K562 (cell line): ENCODE results near the gene BRWD1. TPM values are rescaled to one million over a fixed set of nuclear protein-coding genes. Genes with fewer than 3 reads are reported as not detected.

Experiments used
- ATAC-seq: fragments of 200-7000 bp; cut with Tn5 transposase; 3 replicates; pipeline ENCODE4 v1.9.1; 2020; ENCODE audit warnings: moderate library complexity
- BruUV-seq: library from RNA; stranded (reverse); fragments of 400-500 nt; replicated peaks from 2 replicates; lab custom pipeline; 2021; lab: Mats Ljungman, UMichigan
- CTCF ChIA-PET: fragments of 300-600 bp; formaldehyde crosslinking; extraction: SDS; loops from one replicate; lab custom pipeline; 2021; ENCODE audit warnings: low intra/inter-chr PET ratio; lab: Yijun Ruan, JAX
- POLR2A ChIA-PET: fragments of 300-600, 350-650 bp; sonication (Branson Sonifier 250); formaldehyde crosslinking; extraction: SDS; loops from one replicate; lab custom pipeline; 2021; ENCODE audit warnings: antibody characterized with exemption, inconsistent platforms; lab: Yijun Ruan, JAX
- DNase-seq, 4 experiments: peaks; one replicate each; pipeline versions ENCODE4 v3.0.0 to v3.0.0-alpha.2; 2011 to 2018; ENCODE audit warnings: low spot score in 3 of 4, mixed read lengths in 3 of 4; ENCODE audit errors: extremely low read depth in 1 of 4
- FAIRE-seq: peaks from 2 replicates; lab custom pipeline; 2011; peaks lifted over from hg19 to GRCh38; lab: Jason Lieb, UNC
- H2AFZ ChIP-seq: 2 replicates; pipeline ENCODE4 v1.6.0; 2011; ENCODE audit warnings: low read depth, low read length, control low read depth, inconsistent platforms
- H3K27ac ChIP-seq: fragments of 200-600 bp; 3 replicates; pipeline ENCODE4 v1.8.0; 2011; ENCODE audit warnings: low read depth, mild to moderate bottlenecking, control low read depth, inconsistent platforms, low read length, moderate library complexity, mixed read lengths; ENCODE audit errors: extremely low read depth
- H3K27me3 ChIP-seq, 2 experiments: fragments of 300-600 bp in 1 of 2; 2 replicates in 1 of 2; 3 replicates in 1 of 2; pipeline versions ENCODE4 v1.6.0 to v1.8.0; 2011; ENCODE audit warnings: inconsistent platforms in 2 of 2, low read length in 2 of 2, mild to moderate bottlenecking in 1 of 2, mixed read lengths in 1 of 2, moderate library complexity in 1 of 2; ENCODE audit not compliant: control insufficient read depth in 2 of 2, insufficient read depth in 2 of 2
- H3K36me3 ChIP-seq: fragments of 300-600 bp; 3 replicates; pipeline ENCODE4 v1.8.0; 2011; ENCODE audit warnings: mild to moderate bottlenecking, low read length, inconsistent platforms; ENCODE audit not compliant: control insufficient read depth, insufficient read depth
- H3K4me1 ChIP-seq, 2 experiments: fragments of 200-600 bp in 1 of 2; replicated peaks in 1 of 2; 2 replicates in 1 of 2; 3 replicates in 1 of 2; pipeline versions ENCODE4 v1.5.1 to v1.8.0; 2011; ENCODE audit warnings: inconsistent platforms in 2 of 2, low read length in 2 of 2, mild to moderate bottlenecking in 1 of 2, mixed read lengths in 1 of 2, moderate library complexity in 1 of 2; ENCODE audit not compliant: control insufficient read depth in 2 of 2, insufficient read depth in 2 of 2
- H3K4me2 ChIP-seq: 2 replicates; pipeline ENCODE4 v1.6.1; 2011; ENCODE audit warnings: low read length, control low read depth, inconsistent platforms, mixed read lengths; ENCODE audit not compliant: insufficient read depth
- H3K4me3 ChIP-seq: fragments of 200-600 bp; sonication (generic), shearing (Covaris generic); 2 replicates; pipeline ENCODE4 v1.5.1; 2016; ENCODE audit warnings: control low read depth, inconsistent platforms
- H3K79me2 ChIP-seq: fragments of 200-600 bp; 3 replicates; pipeline ENCODE4 v1.8.0; 2011; ENCODE audit warnings: low read length, inconsistent platforms; ENCODE audit not compliant: control insufficient read depth, insufficient read depth
- H3K9ac ChIP-seq, 2 experiments: 2 replicates each; pipeline versions ENCODE4 v1.6.0 to v1.6.1; 2011; ENCODE audit warnings: low read depth in 2 of 2, low read length in 2 of 2, control low read depth in 1 of 2, inconsistent platforms in 1 of 2, mild to moderate bottlenecking in 1 of 2, mixed read lengths in 1 of 2; ENCODE audit not compliant: insufficient read depth in 1 of 2
- H3K9me1 ChIP-seq: one replicate; pipeline ENCODE4 v1.6.0; 2011; ENCODE audit warnings: inconsistent platforms, mild to moderate bottlenecking, low read length, moderate library complexity; ENCODE audit not compliant: control insufficient read depth, insufficient read depth
- H3K9me3 ChIP-seq: replicated peaks from 2 replicates; pipeline ENCODE4 v1.5.1; 2011; ENCODE audit warnings: low read depth, low read length, inconsistent platforms; ENCODE audit not compliant: control insufficient read depth, insufficient read depth
- H4K20me1 ChIP-seq: replicated peaks from 2 replicates; pipeline ENCODE4 v1.6.1; 2011; ENCODE audit warnings: low read length, inconsistent platforms, mixed read lengths; ENCODE audit not compliant: control insufficient read depth, insufficient read depth
- BRCA1 ChIP-seq, 2 experiments: fragments of 450-650 bp in 1 of 2; sonication (generic) in 1 of 2; formaldehyde crosslinking in 1 of 2; IDR thresholded peaks; 2 replicates each; pipeline versions ENCODE4 v1.5.0 to v1.6.1; 2017 to 2020; ENCODE audit warnings: mild to moderate bottlenecking in 1 of 2, missing genetic modification reagents in 1 of 2
- CBX3 ChIP-seq, 2 experiments: IDR thresholded peaks; 1 replicate in 1 of 2; 2 replicates in 1 of 2; pipeline ENCODE4 v1.6.1; 2012; ENCODE audit warnings: inconsistent platforms in 2 of 2, low read length in 2 of 2, borderline replicate concordance in 1 of 2, control low read depth in 1 of 2
- CC2D1A ChIP-seq: fragments of 450-650 bp; IDR thresholded peaks from 2 replicates; pipeline ENCODE4 v1.6.1; 2017; ENCODE audit warnings: mild to moderate bottlenecking
- HDAC1 ChIP-seq, 2 experiments: fragments of 450-650 bp; IDR thresholded peaks; 2 replicates each; pipeline ENCODE4 v1.6.1; 2016 to 2017; ENCODE audit warnings: inconsistent platforms in 1 of 2, mild to moderate bottlenecking in 1 of 2, moderate library complexity in 1 of 2
- LARP7 ChIP-seq: fragments of 450-650 bp; IDR thresholded peaks from 2 replicates; pipeline ENCODE4 v1.6.1; 2016
- NBN ChIP-seq: fragments of 450-650 bp; IDR thresholded peaks from 2 replicates; pipeline ENCODE4 v1.6.1; 2016; ENCODE audit warnings: low read depth, mild to moderate bottlenecking
- NCOA2 ChIP-seq, 2 experiments: fragments of 450-650 bp; IDR thresholded peaks; 2 replicates each; pipeline ENCODE4 v1.6.1; 2018; ENCODE audit warnings: mild to moderate bottlenecking in 2 of 2, moderate library complexity in 1 of 2; ENCODE audit not compliant: partially characterized antibody in 2 of 2
- RNF2 ChIP-seq: sonication (generic); IDR thresholded peaks from 2 replicates; pipeline ENCODE4 v1.6.1; 2016
- SMARCA4 ChIP-seq: fragments of 450-650 bp; IDR thresholded peaks from 2 replicates; pipeline ENCODE4 v1.6.1; 2016
- SUPT5H ChIP-seq: fragments of 450-650 bp; IDR thresholded peaks from 2 replicates; pipeline ENCODE4 v1.6.1; 2016
- YBX1 ChIP-seq: fragments of 450-650 bp; IDR thresholded peaks from 2 replicates; pipeline ENCODE4 v1.7.1; 2016; ENCODE audit warnings: mild to moderate bottlenecking
- ZC3H8 ChIP-seq: fragments of 450-650 bp; IDR thresholded peaks from 2 replicates; pipeline ENCODE4 v1.6.1; 2017
- ZNF12 ChIP-seq: sonication (generic); formaldehyde crosslinking; IDR thresholded peaks from 2 replicates; pipeline ENCODE4 v1.4.0; 2020; ENCODE audit warnings: mild to moderate bottlenecking, missing genetic modification reagents
- ZNF24 ChIP-seq: fragments of 450-650 bp; IDR thresholded peaks from 2 replicates; pipeline ENCODE4 v1.6.1; 2016
- ZSCAN29 ChIP-seq: fragments of 450-650 bp; IDR thresholded peaks from 2 replicates; pipeline ENCODE4 v1.6.1; 2017
- WGBS: fragments of 100-300 bp; shearing (Covaris generic); methylation state at CpG from one replicate; pipeline ENCODE4 v1.1.6; 2016; ENCODE audit warnings: low coverage, mixed read lengths; ENCODE audit not compliant: insufficient coverage; ENCODE audit errors: missing lambda C conversion rate; 5-methylcytosine and 5-hydroxymethylcytosine counted together
- in situ Hi-C: fragments of 300-500 bp; cut with MboI; formaldehyde crosslinking; loops from 4 replicates; pipeline ENCODE4 v1.15.0; 2018; ENCODE audit warnings: inconsistent platforms, mixed read lengths
- intact Hi-C: fragments of 100-400 bp; cut with micrococcal nuclease; formaldehyde crosslinking; loops from 2 replicates; pipeline ENCODE4 v1.14.2; 2022
- polyA plus RNA-seq, 8 experiments: library from polyadenylated mRNA; depleted of rRNA in 4 of 8; stranded (reverse) in 5 of 8; unstranded in 3 of 8; fragments of >200 nt; fragmentation: Nextera tagmentation in 2 of 8; fragmentation: Illumina TruSeq in 1 of 8; extraction: Ambion mirVana in 2 of 8; extraction: Trizol in 1 of 8; gene quantifications; 2 replicates each; pipeline versions ENCODE4 v1.2.1 to v1.2.3, GENCODE V29; 2011 to 2014; ENCODE audit warnings: inconsistent platforms in 1 of 8, missing spikeins in 1 of 8
- total RNA-seq, 7 experiments: library from RNA; depleted of rRNA in 6 of 7; stranded (reverse); fragments of >200 nt in 6 of 7; fragmentation: Illumina TruSeq in 2 of 7; extraction: Trizol in 2 of 7; gene quantifications; 2 replicates each; pipeline versions ENCODE4 v1.2.1 to v1.2.3, GENCODE V29; 2011 to 2021; ENCODE audit warnings: low replicate concordance in 1 of 7
- TF ChIP-seq, protein P1 (sequence below), 2 experiments: IDR thresholded peaks; 2 replicates each; pipeline ENCODE4 v1.6.1; 2012; ENCODE audit warnings: improper control_type of control experiment in 2 of 2, low read depth in 2 of 2, low read length in 2 of 2, borderline replicate concordance in 1 of 2
- TF ChIP-seq, protein P2 (sequence below): fragments of 450-650 bp; IDR thresholded peaks from 2 replicates; pipeline ENCODE4 v1.6.1; 2017; ENCODE audit warnings: antibody characterized with exemption
- TF ChIP-seq, protein P3 (sequence below): fragments of 250-450 bp; sonication (Bioruptor Pico); IDR thresholded peaks from 2 replicates; pipeline ENCODE4 v1.9.0; 2021; ENCODE audit warnings: mild to moderate bottlenecking, inconsistent platforms

Gene BRWD1
- total and polyA plus RNA-seq, 9 of the 15 experiments (the other 6 are each of a cell fraction or from before 2014, with no cell fraction given): 10.1 to 60.2 (median 34.1) TPM

DNA sequence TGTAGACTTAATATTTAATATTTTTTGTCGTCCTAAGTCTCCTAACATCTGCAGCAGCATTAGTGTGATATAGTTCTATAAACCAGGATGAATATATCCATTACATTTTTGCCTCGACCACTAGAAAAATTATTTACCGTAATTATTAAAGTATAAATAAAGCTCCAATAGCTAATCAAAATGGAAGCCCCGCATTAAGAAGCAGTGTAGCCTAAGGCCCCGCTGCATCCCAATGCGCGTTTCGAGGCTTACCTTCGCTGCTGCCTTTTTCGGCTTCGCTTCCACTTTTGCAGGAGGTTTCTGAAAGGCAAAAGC is 34.6 kb upstream of the BRWD1 start (continued):
- TF ChIP-seq SUPT5H (0 out of 2 replicates have a peak, but pooled peaks have one; percentile 11), RNF2 (no peak), SMARCA4 (0 out of 2 replicates have a peak, but pooled peaks have one; percentile 12)
- TF ChIP-seq, all 486 proteins: peak for 10

DNA sequence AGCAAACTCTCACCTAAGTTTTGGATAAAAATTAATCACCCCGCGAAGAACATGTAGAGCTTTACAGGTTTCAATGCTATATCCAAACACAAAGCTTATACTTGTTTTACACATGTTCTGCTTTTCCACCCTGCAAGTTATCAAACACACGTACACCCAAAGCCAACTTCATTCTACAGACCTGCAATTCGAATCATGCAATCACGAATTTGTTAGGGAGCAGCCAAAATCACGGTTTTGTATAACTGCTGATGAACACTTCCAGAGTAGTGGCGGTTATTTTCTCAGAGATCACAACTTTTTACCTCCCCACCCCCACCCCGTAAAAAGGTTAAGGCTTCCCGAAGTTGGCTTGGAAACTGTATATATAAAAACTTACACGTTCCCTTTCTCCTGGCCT is 34.1 kb upstream of the BRWD1 start:
- BruUV-seq: no TSS peak
- Histone ChIP-seq H3K4me2 (peak overlapping the region; percentile 90), H3K4me1 (peaks cover 5 to 30% of the 10 kb centered on the region in 2 experiments), H3K9me1 (peaks cover 7% of the 10 kb centered on the region), H3K4me3 (peak overlapping the region; percentile 81), H3K79me2 (peaks cover 66% of the 10 kb centered on the region), H4K20me1 (peaks cover 11% of the 10 kb centered on the region), H3K27ac (peak overlapping the region; percentile 85), H3K9ac (peak overlapping the region; percentile 63 to 94; a peak in 3 of 4 replicates), H3K36me3 (peaks cover 53% of the 10 kb centered on the region), H2AFZ (no peak overlapping the region), H3K27me3 (no peaks in the 10 kb centered on the region), H3K9me3 (no peaks in the 10 kb centered on the region)
- DNase-seq (peak in 1 of 4 experiments; percentile 42), ATAC-seq (no peak), FAIRE-seq (no peak)
- ChIA-PET POLR2A (interaction anchor here (0.8 to 7.7 kb wide), 15 partner anchors 9 to 163 kb away, joined by 3 to 73 read pairs (median 6); partner anchors contain the start of genes BRWD1 and SH3BGR), CTCF (interaction anchor here (1.1 kb wide), 1 partner anchor 41 kb away, joined by 3 read pairs; no protein-coding TSS in a partner anchor)
- 2% methylated on average over 10 of the region's 10 CpGs for WGBS
- intact Hi-C loops (no loop called here), in situ Hi-C loops (no loop called here)
- TF ChIP-seq ZSCAN29 (peak; percentile 54; the same call in 1 of the 2 replicates), LARP7 (no peak), ZC3H8 (no peak), CBX3 (IDR thresholded peaks at IDR 0.05; ENCODE audit: borderline replicate concordance in 1 of 2, low read length in 2 of 2) (no peak), NBN (no peak), NCOA2 (IDR thresholded peaks at IDR 0.05; ENCODE audit: partially characterized antibody in 2 of 2) (no peak), HDAC1 (IDR thresholded peaks at IDR 0.05) (peak in 1 of 2 experiments; percentile 45; a peak in 1 of 4 replicates), ZNF12 (CRISPR knock-in tag) (no peak), BRCA1 (IDR thresholded peaks at IDR 0.05) (no peak), BRCA1 (CRISPR knock-in tag; IDR thresholded peaks at IDR 0.05) (no peak), ZNF24 (no peak), CC2D1A (no peak), YBX1 (no peak)
- TF ChIP-seq, protein P1, sequence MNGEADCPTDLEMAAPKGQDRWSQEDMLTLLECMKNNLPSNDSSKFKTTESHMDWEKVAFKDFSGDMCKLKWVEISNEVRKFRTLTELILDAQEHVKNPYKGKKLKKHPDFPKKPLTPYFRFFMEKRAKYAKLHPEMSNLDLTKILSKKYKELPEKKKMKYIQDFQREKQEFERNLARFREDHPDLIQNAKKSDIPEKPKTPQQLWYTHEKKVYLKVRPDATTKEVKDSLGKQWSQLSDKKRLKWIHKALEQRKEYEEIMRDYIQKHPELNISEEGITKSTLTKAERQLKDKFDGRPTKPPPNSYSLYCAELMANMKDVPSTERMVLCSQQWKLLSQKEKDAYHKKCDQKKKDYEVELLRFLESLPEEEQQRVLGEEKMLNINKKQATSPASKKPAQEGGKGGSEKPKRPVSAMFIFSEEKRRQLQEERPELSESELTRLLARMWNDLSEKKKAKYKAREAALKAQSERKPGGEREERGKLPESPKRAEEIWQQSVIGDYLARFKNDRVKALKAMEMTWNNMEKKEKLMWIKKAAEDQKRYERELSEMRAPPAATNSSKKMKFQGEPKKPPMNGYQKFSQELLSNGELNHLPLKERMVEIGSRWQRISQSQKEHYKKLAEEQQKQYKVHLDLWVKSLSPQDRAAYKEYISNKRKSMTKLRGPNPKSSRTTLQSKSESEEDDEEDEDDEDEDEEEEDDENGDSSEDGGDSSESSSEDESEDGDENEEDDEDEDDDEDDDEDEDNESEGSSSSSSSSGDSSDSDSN (IDR thresholded peaks at IDR 0.05; ENCODE audit: borderline replicate concordance in 1 of 2, low read depth in 2 of 2, low read length in 2 of 2): no peak
- TF ChIP-seq, protein P2, sequence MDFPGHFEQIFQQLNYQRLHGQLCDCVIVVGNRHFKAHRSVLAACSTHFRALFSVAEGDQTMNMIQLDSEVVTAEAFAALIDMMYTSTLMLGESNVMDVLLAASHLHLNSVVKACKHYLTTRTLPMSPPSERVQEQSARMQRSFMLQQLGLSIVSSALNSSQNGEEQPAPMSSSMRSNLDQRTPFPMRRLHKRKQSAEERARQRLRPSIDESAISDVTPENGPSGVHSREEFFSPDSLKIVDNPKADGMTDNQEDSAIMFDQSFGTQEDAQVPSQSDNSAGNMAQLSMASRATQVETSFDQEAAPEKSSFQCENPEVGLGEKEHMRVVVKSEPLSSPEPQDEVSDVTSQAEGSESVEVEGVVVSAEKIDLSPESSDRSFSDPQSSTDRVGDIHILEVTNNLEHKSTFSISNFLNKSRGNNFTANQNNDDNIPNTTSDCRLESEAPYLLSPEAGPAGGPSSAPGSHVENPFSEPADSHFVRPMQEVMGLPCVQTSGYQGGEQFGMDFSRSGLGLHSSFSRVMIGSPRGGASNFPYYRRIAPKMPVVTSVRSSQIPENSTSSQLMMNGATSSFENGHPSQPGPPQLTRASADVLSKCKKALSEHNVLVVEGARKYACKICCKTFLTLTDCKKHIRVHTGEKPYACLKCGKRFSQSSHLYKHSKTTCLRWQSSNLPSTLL: no peak
- TF ChIP-seq, protein P3, sequence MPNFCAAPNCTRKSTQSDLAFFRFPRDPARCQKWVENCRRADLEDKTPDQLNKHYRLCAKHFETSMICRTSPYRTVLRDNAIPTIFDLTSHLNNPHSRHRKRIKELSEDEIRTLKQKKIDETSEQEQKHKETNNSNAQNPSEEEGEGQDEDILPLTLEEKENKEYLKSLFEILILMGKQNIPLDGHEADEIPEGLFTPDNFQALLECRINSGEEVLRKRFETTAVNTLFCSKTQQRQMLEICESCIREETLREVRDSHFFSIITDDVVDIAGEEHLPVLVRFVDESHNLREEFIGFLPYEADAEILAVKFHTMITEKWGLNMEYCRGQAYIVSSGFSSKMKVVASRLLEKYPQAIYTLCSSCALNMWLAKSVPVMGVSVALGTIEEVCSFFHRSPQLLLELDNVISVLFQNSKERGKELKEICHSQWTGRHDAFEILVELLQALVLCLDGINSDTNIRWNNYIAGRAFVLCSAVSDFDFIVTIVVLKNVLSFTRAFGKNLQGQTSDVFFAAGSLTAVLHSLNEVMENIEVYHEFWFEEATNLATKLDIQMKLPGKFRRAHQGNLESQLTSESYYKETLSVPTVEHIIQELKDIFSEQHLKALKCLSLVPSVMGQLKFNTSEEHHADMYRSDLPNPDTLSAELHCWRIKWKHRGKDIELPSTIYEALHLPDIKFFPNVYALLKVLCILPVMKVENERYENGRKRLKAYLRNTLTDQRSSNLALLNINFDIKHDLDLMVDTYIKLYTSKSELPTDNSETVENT (CRISPR knock-in tag): no peak
